ENCODE measurements around the gene SURF4.

GRCh38 chr9:133322701-133323100 is 53.2 kb downstream of the SURF4 start:
- no peak for TF ChIP-seq CTCF (IDR thresholded peaks at IDR 0.05 in 8 of 11, conservative IDR thresholded peaks at IDR 0.05 in 3 of 11)
- TF ChIP-seq POLR2A (IDR thresholded peaks at IDR 0.05), result no peak
